Breast epithelium (tissue), 3 donors: ENCODE results near the gene CST9L.

Experiments used
- POLR2A ChIP-seq: fragments of 450-650 bp; IDR thresholded peaks from one replicate; pipeline ENCODE4 v1.6.1; 2016; ENCODE audit warnings: antibody characterized with exemption, mild to moderate bottlenecking, moderate library complexity
- TF ChIP-seq, protein P1 (sequence below), 3 donors: fragments of 450-650 bp; IDR thresholded peaks; one replicate each; pipeline ENCODE4 v1.5.1; 2016 to 2017; ENCODE audit warnings: antibody characterized with exemption in 3 of 3, mild to moderate bottlenecking in 3 of 3, moderate library complexity in 3 of 3

DNA sequence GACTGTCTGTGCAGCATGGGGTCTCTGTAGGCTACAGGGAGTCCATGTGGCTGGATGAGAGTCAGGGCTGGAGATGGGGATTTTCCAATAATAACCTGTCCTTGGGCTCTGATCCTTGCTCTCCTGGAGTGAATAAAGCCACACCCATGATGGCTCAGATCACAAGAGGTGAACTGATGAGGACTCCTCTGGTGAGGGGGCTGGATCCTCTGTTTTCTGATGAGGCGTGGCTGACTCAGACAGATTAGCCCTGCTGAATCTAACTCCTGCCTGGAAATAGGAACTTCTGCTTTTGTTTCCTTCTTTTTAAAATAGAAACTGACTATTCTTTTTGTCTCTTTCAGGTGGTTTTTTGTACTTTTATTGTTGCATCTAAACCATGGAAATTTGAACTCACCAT, 27.0 kb downstream of the CST9L start:
- TF ChIP-seq, protein P1, sequence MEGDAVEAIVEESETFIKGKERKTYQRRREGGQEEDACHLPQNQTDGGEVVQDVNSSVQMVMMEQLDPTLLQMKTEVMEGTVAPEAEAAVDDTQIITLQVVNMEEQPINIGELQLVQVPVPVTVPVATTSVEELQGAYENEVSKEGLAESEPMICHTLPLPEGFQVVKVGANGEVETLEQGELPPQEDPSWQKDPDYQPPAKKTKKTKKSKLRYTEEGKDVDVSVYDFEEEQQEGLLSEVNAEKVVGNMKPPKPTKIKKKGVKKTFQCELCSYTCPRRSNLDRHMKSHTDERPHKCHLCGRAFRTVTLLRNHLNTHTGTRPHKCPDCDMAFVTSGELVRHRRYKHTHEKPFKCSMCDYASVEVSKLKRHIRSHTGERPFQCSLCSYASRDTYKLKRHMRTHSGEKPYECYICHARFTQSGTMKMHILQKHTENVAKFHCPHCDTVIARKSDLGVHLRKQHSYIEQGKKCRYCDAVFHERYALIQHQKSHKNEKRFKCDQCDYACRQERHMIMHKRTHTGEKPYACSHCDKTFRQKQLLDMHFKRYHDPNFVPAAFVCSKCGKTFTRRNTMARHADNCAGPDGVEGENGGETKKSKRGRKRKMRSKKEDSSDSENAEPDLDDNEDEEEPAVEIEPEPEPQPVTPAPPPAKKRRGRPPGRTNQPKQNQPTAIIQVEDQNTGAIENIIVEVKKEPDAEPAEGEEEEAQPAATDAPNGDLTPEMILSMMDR (IDR thresholded peaks at IDR 0.05), result no peak
- TF ChIP-seq POLR2A, result no peak
